ENCODE results near the gene KLHDC9.
"Not testable (repeated sequence)": the region's sequence is repeated elsewhere in the genome, so short reads cannot be mapped to it uniquely, and the experiment has no call there.

The KLHDC9 gene

DNA sequence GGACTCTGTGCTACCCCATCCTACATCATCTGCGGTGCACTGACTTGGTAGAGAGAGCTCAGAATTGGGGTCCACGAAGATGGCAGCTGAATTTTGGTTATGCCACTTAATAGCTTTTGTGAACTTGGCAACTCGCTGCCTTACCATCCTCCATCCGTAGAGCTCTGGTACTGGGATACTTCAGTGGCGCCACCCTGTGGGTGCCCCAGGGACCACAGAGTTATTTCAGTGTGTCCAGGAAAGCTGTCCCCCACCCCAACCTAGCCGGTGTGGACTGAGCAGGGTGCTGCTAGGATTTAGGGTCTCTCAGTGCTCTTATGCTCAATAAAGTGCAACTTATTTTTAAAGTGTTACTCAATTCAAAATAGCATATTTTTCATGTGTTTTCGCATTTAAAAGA lies 43.4 kb upstream of the KLHDC9 start:
- H3K4me1 ChIP-seq (ENCODE audit: control insufficient read depth, low read depth, low read length) = no peaks in the 10 kb centered on the region
- no peak overlapping the region for H3K23ac ChIP-seq (ENCODE audit: low read length)
- no peak overlapping the region for H4K5ac ChIP-seq (ENCODE audit: low read length)
- H3K79me1 ChIP-seq (ENCODE audit: low read length) = no peaks in the 10 kb centered on the region
- no peak overlapping the region for H3K4me2 ChIP-seq (ENCODE audit: low read length)
- H2AK5ac ChIP-seq (ENCODE audit: low read length) = no peak overlapping the region
- no peak overlapping the region for H3K56ac ChIP-seq (ENCODE audit: low read length)
- DNase-seq = no peak
- H3K18ac ChIP-seq (ENCODE audit: low read length) = no peak overlapping the region
- H4K8ac ChIP-seq (ENCODE audit: low read depth, low read length) = no peak overlapping the region
- no peaks in the 10 kb centered on the region for H3K27me3 ChIP-seq (ENCODE audit: insufficient read depth, low read length, poor library complexity)
- H2BK120ac ChIP-seq (ENCODE audit: low read depth, low read length) = no peak overlapping the region
- no peak overlapping the region for H3K4ac ChIP-seq (ENCODE audit: low read depth, low read length)
- no peak overlapping the region for H2BK5ac ChIP-seq (ENCODE audit: low read length)
- no peak overlapping the region for H3K9ac ChIP-seq (ENCODE audit: low read length)
- H3K79me2 ChIP-seq (ENCODE audit: control insufficient read depth, insufficient read depth, low read length) = no peaks in the 10 kb centered on the region
- H3K27ac ChIP-seq (ENCODE audit: low read depth, low read length) = no peak overlapping the region
- H3K36me3 ChIP-seq (ENCODE audit: control insufficient read depth, insufficient read depth, low read length) = no peaks in the 10 kb centered on the region
- no peak overlapping the region for H3K4me3 ChIP-seq (ENCODE audit: low read length)
- no peak overlapping the region for H2BK15ac ChIP-seq (replicated peaks; ENCODE audit: low read depth)
- no CpG with 5 or more reads among the region's 7 CpGs for WGBS (ENCODE audit: extremely low coverage, insufficient coverage, low lambda C conversion rate)

DNA sequence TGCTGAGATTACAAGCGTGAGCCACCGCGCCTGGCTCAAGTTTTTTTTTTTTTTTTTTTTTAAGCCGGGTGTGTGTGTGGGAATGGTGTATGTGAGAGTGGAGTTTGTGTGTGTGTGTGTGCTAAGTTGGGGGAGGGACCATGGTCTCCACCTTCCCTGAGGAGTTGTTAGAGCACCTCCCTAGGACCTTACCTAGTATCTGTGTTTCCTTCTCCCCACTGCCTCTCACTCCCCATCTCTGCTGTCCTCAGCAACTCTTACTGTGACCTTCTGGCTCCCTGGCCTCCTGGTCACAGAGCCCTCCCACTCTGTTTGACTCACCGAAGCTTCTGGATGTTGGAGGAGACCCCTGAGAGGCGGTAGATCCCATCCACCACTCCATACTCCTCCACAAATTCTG lies 38.9 kb upstream of the KLHDC9 start:
- no CpG with 5 or more reads among the region's 6 CpGs for WGBS (ENCODE audit: extremely low coverage, insufficient coverage, low lambda C conversion rate)
- Histone ChIP-seq H3K4ac (ENCODE audit: low read depth, low read length) (no peak overlapping the region), H3K9ac (ENCODE audit: low read length) (no peak overlapping the region), H3K27me3 (ENCODE audit: insufficient read depth, low read length, poor library complexity) (no peaks in the 10 kb centered on the region), H4K8ac (ENCODE audit: low read depth, low read length) (no peak overlapping the region), H4K5ac (ENCODE audit: low read length) (no peak overlapping the region), H2BK120ac (ENCODE audit: low read depth, low read length) (no peak overlapping the region), H3K27ac (ENCODE audit: low read depth, low read length) (no peak overlapping the region), H3K79me1 (ENCODE audit: low read length) (no peaks in the 10 kb centered on the region), H3K23ac (ENCODE audit: low read length) (no peak overlapping the region), H2AK5ac (ENCODE audit: low read length) (peak overlapping the region; percentile 58), H3K4me3 (ENCODE audit: low read length) (no peak overlapping the region), H3K4me1 (ENCODE audit: control insufficient read depth, low read depth, low read length) (peaks cover 2% of the 10 kb centered on the region), H3K18ac (ENCODE audit: low read length) (no peak overlapping the region), H3K36me3 (ENCODE audit: control insufficient read depth, insufficient read depth, low read length) (no peaks in the 10 kb centered on the region), H2BK5ac (ENCODE audit: low read length) (no peak overlapping the region), H3K79me2 (ENCODE audit: control insufficient read depth, insufficient read depth, low read length) (no peaks in the 10 kb centered on the region), H3K56ac (ENCODE audit: low read length) (peak overlapping the region; percentile 56), H2BK15ac (replicated peaks; ENCODE audit: low read depth) (no peak overlapping the region), H3K4me2 (ENCODE audit: low read length) (no peak overlapping the region)
- DNase-seq = no peak

DNA sequence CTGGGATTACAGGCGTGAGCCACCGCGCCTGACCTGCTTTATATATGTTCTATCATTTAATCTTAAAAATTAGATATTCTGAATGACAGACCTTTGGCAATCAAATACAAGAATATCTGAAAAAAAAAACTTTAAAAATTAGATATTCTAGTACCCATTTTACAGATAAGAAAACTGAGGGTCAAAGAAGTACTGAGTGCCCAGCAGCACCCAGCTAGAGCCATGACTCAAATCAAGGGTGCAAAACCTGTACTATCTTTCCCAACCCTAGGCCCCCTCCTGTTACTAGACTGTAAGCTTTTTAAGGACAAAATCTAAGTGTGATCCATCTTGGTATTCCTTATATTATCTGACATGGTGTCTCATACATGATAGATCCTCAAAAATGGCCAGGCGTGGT lies 36.7 kb upstream of the KLHDC9 start:
- H3K36me3 ChIP-seq (ENCODE audit: control insufficient read depth, insufficient read depth, low read length) = no peaks in the 10 kb centered on the region
- H3K18ac ChIP-seq (ENCODE audit: low read length) = no peak overlapping the region
- H3K9ac ChIP-seq (ENCODE audit: low read length) = no peak overlapping the region
- no peak overlapping the region for H2BK5ac ChIP-seq (ENCODE audit: low read length)
- no peak overlapping the region for H2BK15ac ChIP-seq (replicated peaks; ENCODE audit: low read depth)
- H3K79me1 ChIP-seq (ENCODE audit: low read length) = no peaks in the 10 kb centered on the region
- H2BK120ac ChIP-seq (ENCODE audit: low read depth, low read length) = no peak overlapping the region
- no peak overlapping the region for H4K8ac ChIP-seq (ENCODE audit: low read depth, low read length)
- no peaks in the 10 kb centered on the region for H3K79me2 ChIP-seq (ENCODE audit: control insufficient read depth, insufficient read depth, low read length)
- no peak overlapping the region for H3K56ac ChIP-seq (ENCODE audit: low read length)
- no peak for DNase-seq
- H3K23ac ChIP-seq (ENCODE audit: low read length) = no peak overlapping the region
- no peak overlapping the region for H4K5ac ChIP-seq (ENCODE audit: low read length)
- no peaks in the 10 kb centered on the region for H3K27me3 ChIP-seq (ENCODE audit: insufficient read depth, low read length, poor library complexity)
- H3K4ac ChIP-seq (ENCODE audit: low read depth, low read length) = no peak overlapping the region
- no peak overlapping the region for H2AK5ac ChIP-seq (ENCODE audit: low read length)
- no peak overlapping the region for H3K27ac ChIP-seq (ENCODE audit: low read depth, low read length)
- no CpG with 5 or more reads among the region's 4 CpGs for WGBS (ENCODE audit: extremely low coverage, insufficient coverage, low lambda C conversion rate)
- no peak overlapping the region for H3K4me2 ChIP-seq (ENCODE audit: low read length)
- peaks cover 3% of the 10 kb centered on the region for H3K4me1 ChIP-seq (ENCODE audit: control insufficient read depth, low read depth, low read length)
- H3K4me3 ChIP-seq (ENCODE audit: low read length) = no peak overlapping the region

DNA sequence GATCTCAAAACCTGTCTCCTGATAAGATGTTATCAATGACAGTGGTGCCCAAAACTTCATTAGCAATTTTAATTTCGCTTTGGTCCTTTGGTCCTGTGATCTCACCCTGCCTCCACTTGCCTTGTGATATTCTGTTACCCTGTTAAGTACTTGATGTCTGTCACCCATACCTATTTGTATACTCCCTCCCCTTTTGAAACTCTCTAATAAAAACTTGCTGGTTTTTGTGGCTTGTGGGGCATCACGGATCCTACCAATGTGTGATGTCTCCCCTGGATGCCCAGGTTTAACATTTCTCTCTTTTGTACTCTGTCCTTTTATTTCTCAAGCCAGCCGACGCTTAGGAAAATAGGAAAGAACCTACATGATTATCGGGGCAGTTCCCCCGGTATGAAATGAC lies 34.2 kb upstream of the KLHDC9 start:
- no CpG with 5 or more reads among the region's 6 CpGs for WGBS (ENCODE audit: extremely low coverage, insufficient coverage, low lambda C conversion rate)
- H4K5ac ChIP-seq (ENCODE audit: low read length); H2AK5ac ChIP-seq (ENCODE audit: low read length); H3K79me2 ChIP-seq (ENCODE audit: control insufficient read depth, insufficient read depth, low read length); H3K4me2 ChIP-seq (ENCODE audit: low read length); H2BK15ac ChIP-seq (replicated peaks; ENCODE audit: low read depth); H3K9ac ChIP-seq (ENCODE audit: low read length); H3K36me3 ChIP-seq (ENCODE audit: control insufficient read depth, insufficient read depth, low read length); H3K4me3 ChIP-seq (ENCODE audit: low read length); H4K8ac ChIP-seq (ENCODE audit: low read depth, low read length); H3K56ac ChIP-seq (ENCODE audit: low read length); H2BK120ac ChIP-seq (ENCODE audit: low read depth, low read length); H2BK5ac ChIP-seq (ENCODE audit: low read length); H3K27ac ChIP-seq (ENCODE audit: low read depth, low read length); H3K18ac ChIP-seq (ENCODE audit: low read length); H3K4ac ChIP-seq (ENCODE audit: low read depth, low read length); H3K79me1 ChIP-seq (ENCODE audit: low read length); H3K23ac ChIP-seq (ENCODE audit: low read length); DNase-seq; H3K4me1 ChIP-seq (ENCODE audit: control insufficient read depth, low read depth, low read length); H3K27me3 ChIP-seq (ENCODE audit: insufficient read depth, low read length, poor library complexity): not testable (repeated sequence)

DNA sequence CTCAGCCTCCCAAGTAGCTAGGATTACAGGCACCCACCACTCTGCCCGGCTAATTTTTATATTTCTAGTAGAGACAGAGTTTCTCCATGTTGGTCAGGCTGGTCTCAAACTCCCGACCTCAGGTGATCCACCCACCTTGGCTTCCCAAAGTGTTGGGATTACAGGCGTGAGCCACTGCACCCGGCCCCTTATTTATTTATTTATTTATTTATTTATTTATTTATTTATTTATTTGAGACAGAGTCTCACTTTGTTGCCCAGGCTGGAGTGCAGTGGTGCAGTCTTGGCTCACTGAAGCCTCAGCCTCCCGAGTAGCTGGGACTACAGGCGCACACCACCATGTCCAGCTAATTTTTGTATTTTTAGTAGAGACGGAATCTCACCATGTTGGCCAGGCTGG lies 32.5 kb upstream of the KLHDC9 start:
- no CpG with 5 or more reads among the region's 7 CpGs for WGBS (ENCODE audit: extremely low coverage, insufficient coverage, low lambda C conversion rate)
- not testable (repeated sequence) for H3K36me3 ChIP-seq (ENCODE audit: control insufficient read depth, insufficient read depth, low read length); H3K4ac ChIP-seq (ENCODE audit: low read depth, low read length)

GRCh38 chr1:161066694-161067093 lies 31.5 kb upstream of the KLHDC9 start:
- H4K8ac ChIP-seq (ENCODE audit: low read depth, low read length) = no peak overlapping the region
- no CpG with 5 or more reads among the region's 3 CpGs for WGBS (ENCODE audit: extremely low coverage, insufficient coverage, low lambda C conversion rate)
- peak overlapping the region; percentile 49 for H3K56ac ChIP-seq (ENCODE audit: low read length)
- H3K4me1 ChIP-seq (ENCODE audit: control insufficient read depth, low read depth, low read length) = peaks cover 3% of the 10 kb centered on the region
- no peak overlapping the region for H3K23ac ChIP-seq (ENCODE audit: low read length)
- no peaks in the 10 kb centered on the region for H3K27me3 ChIP-seq (ENCODE audit: insufficient read depth, low read length, poor library complexity)
- no peak overlapping the region for H3K4me2 ChIP-seq (ENCODE audit: low read length)
- H3K9ac ChIP-seq (ENCODE audit: low read length) = peak overlapping the region; percentile 7
- no peaks in the 10 kb centered on the region for H3K36me3 ChIP-seq (ENCODE audit: control insufficient read depth, insufficient read depth, low read length)
- H4K5ac ChIP-seq (ENCODE audit: low read length) = no peak overlapping the region
- H3K4ac ChIP-seq (ENCODE audit: low read depth, low read length) = no peak overlapping the region
- no peaks in the 10 kb centered on the region for H3K79me1 ChIP-seq (ENCODE audit: low read length)
- no peak for DNase-seq
- no peaks in the 10 kb centered on the region for H3K79me2 ChIP-seq (ENCODE audit: control insufficient read depth, insufficient read depth, low read length)
- no peak overlapping the region for H3K18ac ChIP-seq (ENCODE audit: low read length)
- no peak overlapping the region for H2BK120ac ChIP-seq (ENCODE audit: low read depth, low read length)
- no peak overlapping the region for H3K27ac ChIP-seq (ENCODE audit: low read depth, low read length)
- no peak overlapping the region for H2BK5ac ChIP-seq (ENCODE audit: low read length)
- no peak overlapping the region for H2BK15ac ChIP-seq (replicated peaks; ENCODE audit: low read depth)
- no peak overlapping the region for H2AK5ac ChIP-seq (ENCODE audit: low read length)
- no peak overlapping the region for H3K4me3 ChIP-seq (ENCODE audit: low read length)

More for the DNA sequence above, 32.5 kb upstream of the KLHDC9 start:
- not testable (repeated sequence) for H4K5ac ChIP-seq (ENCODE audit: low read length); H3K79me1 ChIP-seq (ENCODE audit: low read length); H2BK5ac ChIP-seq (ENCODE audit: low read length); H3K4me1 ChIP-seq (ENCODE audit: control insufficient read depth, low read depth, low read length); H3K27ac ChIP-seq (ENCODE audit: low read depth, low read length); H2BK120ac ChIP-seq (ENCODE audit: low read depth, low read length); H3K4me2 ChIP-seq (ENCODE audit: low read length); DNase-seq; H4K8ac ChIP-seq (ENCODE audit: low read depth, low read length); H3K23ac ChIP-seq (ENCODE audit: low read length); H2BK15ac ChIP-seq (replicated peaks; ENCODE audit: low read depth); H2AK5ac ChIP-seq (ENCODE audit: low read length); H3K9ac ChIP-seq (ENCODE audit: low read length); H3K18ac ChIP-seq (ENCODE audit: low read length); H3K56ac ChIP-seq (ENCODE audit: low read length); H3K4me3 ChIP-seq (ENCODE audit: low read length); H3K79me2 ChIP-seq (ENCODE audit: control insufficient read depth, insufficient read depth, low read length); H3K27me3 ChIP-seq (ENCODE audit: insufficient read depth, low read length, poor library complexity)
